ENCODE measurements around the gene ILDR1.

The ILDR1 gene

DNA sequence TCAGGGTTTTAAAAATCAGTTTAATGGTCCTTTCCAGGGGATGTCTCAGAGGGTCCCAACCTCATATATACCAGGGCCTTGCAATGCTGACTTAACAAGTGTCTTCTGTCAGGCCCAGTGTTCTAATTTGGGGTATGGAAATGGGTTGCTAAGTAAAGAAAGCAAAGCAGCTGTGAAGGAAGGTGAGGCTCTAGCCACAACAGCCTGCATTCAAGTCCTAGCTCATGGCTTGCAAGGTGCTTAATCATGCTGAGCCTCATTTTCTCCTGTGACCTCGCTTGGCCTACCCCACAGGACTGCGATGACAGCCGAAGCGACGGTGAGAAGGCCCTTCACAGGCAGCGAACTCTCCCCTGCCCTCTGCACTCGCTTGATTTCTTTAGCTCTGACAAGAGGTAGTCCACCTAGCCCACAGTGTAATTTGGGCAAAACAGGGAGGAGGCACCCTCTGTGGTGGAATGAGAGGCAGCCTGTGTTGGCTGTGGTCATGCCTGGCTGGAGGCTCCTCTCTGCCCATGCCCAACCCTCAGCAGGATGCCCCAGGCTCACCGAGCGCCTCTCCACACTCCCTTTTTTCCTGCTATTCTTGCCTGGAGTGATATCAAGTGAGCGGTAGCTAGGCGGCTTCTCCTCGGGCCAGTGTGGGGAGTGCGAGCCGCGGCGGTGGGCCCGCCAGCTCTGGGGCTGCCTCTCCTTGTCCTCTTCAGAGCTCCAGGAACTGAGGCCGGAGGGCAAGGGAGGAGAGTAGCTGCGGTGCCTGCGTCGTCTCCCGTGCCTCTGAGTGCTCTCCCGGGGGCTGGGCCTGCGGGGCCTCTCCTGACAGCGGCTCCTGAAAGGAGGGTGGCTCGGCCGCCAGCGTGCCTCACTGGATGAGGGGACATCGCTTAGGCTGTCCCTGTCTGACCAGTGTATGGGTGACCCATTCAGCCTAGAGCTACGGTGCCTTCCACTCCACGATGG lies 29.2 kb downstream of the ILDR1 start:
- no peak for DNase-seq (ENCODE audit: low read depth)

GRCh38 chr3:121989943-121990342 lies 32.1 kb downstream of the ILDR1 start:
- DNase-seq (ENCODE audit: low read depth), result no peak

DNA sequence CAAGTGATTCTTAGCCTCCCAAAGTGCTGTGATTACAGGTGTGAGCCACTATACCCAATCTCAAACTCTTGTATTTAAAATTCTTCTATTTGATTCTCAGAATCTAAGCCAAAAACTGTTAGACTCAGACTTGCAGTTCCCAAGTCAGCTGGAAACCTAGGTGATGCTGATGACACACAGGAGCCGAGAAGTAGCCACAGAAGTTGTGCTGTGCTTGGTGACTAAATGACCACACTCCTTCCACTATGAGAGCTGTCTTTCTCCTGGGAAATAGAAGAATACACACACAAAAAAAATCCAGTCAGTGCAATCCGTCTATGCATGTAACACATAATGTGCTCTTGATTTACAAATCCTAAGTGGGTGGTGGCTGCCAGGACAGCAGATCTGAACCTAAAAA lies 33.9 kb downstream of the ILDR1 start:
- no peak for DNase-seq (ENCODE audit: low read depth)

GRCh38 chr3:121985846-121986245 lies 36.2 kb downstream of the ILDR1 start:
- DNase-seq (ENCODE audit: low read depth), result no peak

- no peak for DNase-seq (ENCODE audit: low read depth)
Observed at GRCh38 chr3:121981473-121981872, 40.6 kb downstream of the ILDR1 start.

- DNase-seq (ENCODE audit: low read depth), result no peak
Observed at GRCh38 chr3:121980450-121980796, 41.6 kb downstream of the ILDR1 start.

- DNase-seq (ENCODE audit: low read depth), result no peak
Observed at GRCh38 chr3:121979734-121980449, 42.2 kb downstream of the ILDR1 start.

DNA sequence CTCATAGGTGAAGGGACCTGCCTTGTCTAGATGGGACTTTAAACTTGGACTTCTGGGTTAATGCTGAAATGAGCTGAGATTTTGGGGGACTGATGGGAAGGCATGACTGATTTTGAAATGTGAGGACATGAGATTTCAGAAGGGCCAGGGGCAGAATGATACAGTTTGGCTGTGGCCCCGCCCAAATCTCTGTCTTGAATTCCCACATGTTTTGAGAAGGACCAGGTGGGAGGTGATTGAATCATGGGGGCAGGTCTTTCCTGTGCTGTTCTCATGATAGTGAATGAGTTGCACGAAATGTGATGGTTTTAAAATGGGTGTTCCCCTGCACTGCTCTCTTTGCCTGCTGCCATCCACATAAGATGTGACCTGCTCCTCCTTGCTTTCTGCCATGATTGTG lies 42.8 kb downstream of the ILDR1 start:
- no peak for DNase-seq (ENCODE audit: low read depth)

DNA sequence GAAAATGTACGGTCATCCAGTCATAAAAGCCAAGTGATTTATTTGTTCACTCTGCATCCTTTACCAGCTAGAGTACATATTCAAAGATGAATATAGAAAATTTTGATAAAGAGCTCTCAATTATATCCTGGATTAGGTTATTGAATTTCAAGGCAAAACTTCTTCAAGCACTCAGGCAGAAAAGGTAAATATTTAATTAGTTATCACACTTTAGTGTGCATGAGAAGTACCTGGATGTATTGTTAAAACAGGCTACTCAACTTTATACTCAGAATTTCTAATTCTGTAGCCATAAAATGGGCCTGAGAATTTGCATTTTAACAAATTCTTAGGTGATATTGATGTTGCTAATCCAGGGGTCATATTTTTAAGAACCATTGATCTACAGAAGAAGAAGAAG lies 45.3 kb downstream of the ILDR1 start:
- no peak for DNase-seq (ENCODE audit: low read depth)

DNA sequence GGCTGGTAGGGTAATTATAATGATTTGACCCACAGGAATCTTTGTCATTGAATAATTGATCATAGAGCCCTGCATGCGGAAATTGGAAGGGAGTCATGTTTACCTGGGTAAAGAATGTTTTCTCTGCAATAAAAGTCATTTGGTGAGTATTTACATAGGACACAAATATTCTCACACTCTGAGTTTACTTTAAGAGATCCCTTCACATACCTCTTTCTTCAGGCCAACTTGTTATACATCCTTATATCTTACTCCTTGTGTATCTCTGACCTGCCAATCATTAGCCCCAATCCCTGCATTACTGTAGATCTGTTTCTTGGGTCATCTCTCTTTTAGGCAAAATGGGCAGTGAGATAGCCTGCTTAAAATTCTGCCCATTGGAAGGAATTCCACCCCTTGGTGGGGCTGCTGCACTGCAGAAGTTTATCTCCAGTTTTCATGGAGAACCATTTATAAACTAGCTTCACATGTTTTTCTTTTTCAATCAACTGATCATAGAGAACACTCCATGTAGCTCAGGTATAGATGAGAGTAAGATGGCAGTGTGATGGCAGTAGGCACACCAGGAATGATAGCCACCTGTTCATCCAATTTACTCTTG lies 46.2 kb downstream of the ILDR1 start:
- no peak for DNase-seq (ENCODE audit: low read depth)

GRCh38 chr3:121974601-121975111 lies 47.4 kb downstream of the ILDR1 start:
- no peak for DNase-seq (ENCODE audit: low read depth)

DNA sequence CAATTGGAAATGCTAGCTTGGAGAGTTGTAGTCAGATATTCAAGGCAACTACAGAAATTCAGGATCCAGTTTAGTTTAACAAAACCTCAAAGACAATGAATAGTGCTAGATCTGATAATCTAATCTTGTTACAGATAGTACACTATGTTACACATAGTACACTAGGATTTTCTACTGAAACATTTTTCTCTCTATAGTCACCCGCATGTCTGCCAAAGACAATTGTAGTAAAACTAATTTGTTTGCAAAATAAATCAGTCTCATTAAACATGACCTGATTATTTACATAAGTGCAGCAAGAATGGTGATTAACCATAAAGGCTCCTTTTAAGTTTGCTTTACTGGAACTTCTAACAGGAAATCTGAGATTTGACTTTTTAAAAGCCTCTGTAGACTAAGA lies 52.0 kb downstream of the ILDR1 start:
- DNase-seq (ENCODE audit: low read depth), result no peak

GRCh38 chr3:121969631-121970030 lies 52.4 kb downstream of the ILDR1 start:
- DNase-seq (ENCODE audit: low read depth), result no peak

GRCh38 chr3:121963608-121964007 lies 58.4 kb downstream of the ILDR1 start:
- DNase-seq (ENCODE audit: low read depth), result no peak

GRCh38 chr3:121962443-121962842 lies 59.6 kb downstream of the ILDR1 start:
- no peak for DNase-seq (ENCODE audit: low read depth)

- no peak for DNase-seq (ENCODE audit: low read depth)
Observed at GRCh38 chr3:121961283-121961682, 60.8 kb downstream of the ILDR1 start.

- no peak for DNase-seq (ENCODE audit: low read depth)
Observed at GRCh38 chr3:121958801-121959200, 63.2 kb downstream of the ILDR1 start.

DNA sequence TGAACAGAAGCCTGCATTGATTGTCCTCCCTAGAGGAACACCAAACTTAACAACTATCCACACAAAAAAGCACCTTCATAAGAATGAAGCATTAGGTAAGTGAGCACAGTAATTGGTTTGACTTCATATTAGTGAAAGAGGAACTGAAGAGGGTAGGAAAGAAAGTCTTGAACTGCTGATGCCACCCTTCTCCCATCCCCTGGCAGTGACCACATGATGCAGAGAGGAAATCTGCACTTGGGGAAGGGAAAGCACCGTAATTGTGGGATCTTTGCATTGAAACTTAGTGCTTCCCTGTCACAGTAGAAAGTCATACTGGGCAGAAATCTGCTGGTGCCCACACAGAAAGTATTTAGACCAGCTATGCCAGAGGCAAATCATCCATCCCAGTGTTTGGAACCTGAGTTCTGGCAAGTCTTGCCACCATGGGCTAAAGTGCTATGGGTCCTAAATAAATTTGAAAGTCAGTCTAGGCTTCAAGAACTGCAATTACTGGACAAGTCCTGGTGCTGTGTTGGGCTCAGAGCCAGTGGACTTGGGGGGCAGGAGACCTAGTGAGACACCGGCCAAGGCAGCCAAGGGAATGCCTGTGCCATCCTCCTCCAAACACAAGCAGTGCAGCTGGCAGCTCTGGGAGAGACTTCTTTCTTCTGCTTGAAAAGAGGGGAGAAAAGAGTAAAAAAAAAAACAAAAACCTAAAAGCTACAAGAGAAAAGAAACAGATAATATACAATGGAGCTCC lies 64.2 kb downstream of the ILDR1 start:
- DNase-seq (ENCODE audit: low read depth), result no peak

DNA sequence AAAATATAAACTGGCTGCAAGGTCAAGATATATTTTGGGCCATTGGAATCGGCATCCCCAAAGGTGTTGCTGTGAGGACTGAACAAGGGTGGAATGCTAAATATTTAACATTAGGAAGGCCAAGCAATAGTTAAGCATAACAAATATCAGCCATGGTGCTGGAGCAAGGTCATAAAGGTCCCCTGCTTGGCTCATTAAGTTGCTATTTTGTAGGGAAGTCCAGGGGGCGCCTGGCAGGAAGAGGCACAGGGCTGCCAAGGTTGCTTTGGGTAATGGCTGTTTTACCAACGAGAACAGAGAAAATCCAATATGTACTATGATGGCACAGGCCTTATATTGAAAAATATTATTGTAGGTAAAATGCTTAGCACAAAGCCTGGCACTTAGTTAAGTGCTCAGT lies 65.7 kb downstream of the ILDR1 start:
- DNase-seq (ENCODE audit: low read depth), result no peak

GRCh38 chr3:121951291-121951919 lies 70.6 kb downstream of the ILDR1 start:
- no peak for DNase-seq (ENCODE audit: low read depth)

DNA sequence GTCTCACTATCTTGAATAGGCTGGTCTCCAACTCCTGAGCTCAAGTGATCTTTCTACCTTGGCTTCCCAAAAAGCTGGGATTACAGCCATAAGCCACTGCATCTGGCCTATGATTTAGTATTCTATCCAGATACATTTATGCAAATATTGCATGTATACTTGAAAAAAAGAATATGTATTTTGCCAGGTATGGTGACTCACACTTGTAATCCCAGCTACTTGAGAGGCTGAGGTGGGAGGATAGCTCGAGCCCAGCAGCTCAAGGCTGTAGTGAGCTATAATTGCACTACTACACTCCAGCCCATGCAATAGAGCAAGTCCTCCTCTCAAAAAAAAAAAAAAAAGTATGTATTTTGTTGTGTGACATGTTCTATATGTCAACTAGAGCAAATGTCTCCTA lies 73.4 kb downstream of the ILDR1 start:
- no peak for DNase-seq (ENCODE audit: low read depth)

- no peak for DNase-seq (ENCODE audit: low read depth)
Observed at GRCh38 chr3:121943431-121943830, 78.6 kb downstream of the ILDR1 start.
